Ovary (tissue), 3 donors: ENCODE results near the gene MXD4.

Source experiments
- CTCF ChIP-seq, 3 donors: fragments of 450-650 bp in 2 of 3; fragments of 200-600 bp in 1 of 3; IDR thresholded peaks; one replicate each; pipeline versions ENCODE4 v1.5.1 to v1.8.0; 2016 to 2022; ENCODE audit warnings: antibody characterized with exemption in 3 of 3, mild to moderate bottlenecking in 1 of 3
- EP300 ChIP-seq: sonication (generic); formaldehyde crosslinking; IDR thresholded peaks from one replicate; pipeline ENCODE4 v1.6.1; 2017; ENCODE audit warnings: antibody characterized with exemption
- POLR2A ChIP-seq: fragments of 450-650 bp; IDR thresholded peaks from one replicate; pipeline ENCODE4 v1.6.1; 2017; ENCODE audit warnings: antibody characterized with exemption, mild to moderate bottlenecking, moderate library complexity
- donor health status: DM: no; HTN: no; CAD: no.

GRCh38 chr4:2246384-2247127, 15.4 kb downstream of the MXD4 start:
- TF ChIP-seq POLR2A (no peak), CTCF (IDR thresholded peaks at IDR 0.05) (no peak), EP300 (no peak)
